Measurements from ENCODE around the gene GPR63. TPM values are rescaled to one million over a fixed set of nuclear protein-coding genes. Genes with fewer than 3 reads are reported as not detected.

GPR63 gene
- total and polyA plus RNA-seq, 2 of the 13 experiments (the other 11 are each of a cell fraction or from before 2014, with no cell fraction given), result 0.01 to 0.02 TPM

DNA sequence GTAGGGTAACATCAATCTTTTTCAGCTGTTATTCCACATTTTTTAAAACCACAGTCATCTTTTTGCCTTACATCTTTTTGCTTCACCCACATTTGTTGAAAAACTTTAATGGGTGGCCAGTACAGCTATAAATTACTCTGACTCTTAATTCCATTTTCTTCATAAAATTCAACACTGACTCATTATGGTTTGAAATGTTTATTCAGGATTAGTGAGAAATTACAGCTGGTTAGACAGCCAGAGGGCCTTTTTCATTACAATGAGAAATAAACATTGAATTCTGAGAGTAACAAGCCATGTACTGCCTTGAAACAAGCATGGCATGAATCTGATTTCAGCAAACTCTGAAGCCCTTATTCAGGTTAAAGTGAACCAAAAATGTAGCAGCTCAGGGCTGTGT is 40.9 kb upstream of the GPR63 start:
- in situ Hi-C loops (cut with HindIII; ENCODE audit: extremely low pct_ligation_motif_present, low pct_unique_long_range_greater_than_20kb) (no loop called here), intact Hi-C loops (cut with micrococcal nuclease; ENCODE audit: unreplicated experiment) (no loop called here)
- FAIRE-seq (no peak), DNase-seq (ENCODE audit: low spot score) (no peak), ATAC-seq (no peak)
- H3K4me1 ChIP-seq (ENCODE audit: insufficient read depth, low read length), result no peaks in the 10 kb centered on the region
- ChIA-PET POLR2A (no interaction called here), CTCF (ENCODE audit: low intra/inter-chr PET ratio, low total read pairs) (no interaction called here)
- no peaks in the 10 kb centered on the region for H3K79me2 ChIP-seq (ENCODE audit: insufficient read depth, low read length)
- H3K4me3 ChIP-seq (replicated peaks in 1 of 3; ENCODE audit: insufficient read depth in 1 of 3, low read depth in 2 of 3, low read length in 3 of 3), result no peak overlapping the region
- BruUV-seq (replicated peaks), result no TSS peak
- no peak overlapping the region for H3K9ac ChIP-seq (ENCODE audit: insufficient read depth, low read depth, low read length)
- TF ChIP-seq ZMAT3 (CRISPR knock-in tag; conservative IDR thresholded peaks at IDR 0.05) (no peak), ZNF7 (CRISPR knock-in tag; IDR thresholded peaks at IDR 0.05) (no peak), NFYC (CRISPR knock-in tag; IDR thresholded peaks at IDR 0.05) (no peak), BORCS8-MEF2B (CRISPR knock-in tag; IDR thresholded peaks at IDR 0.05) (no peak), RCOR2 (CRISPR knock-in tag; IDR thresholded peaks at IDR 0.05) (no peak), ZNF552 (CRISPR knock-in tag; IDR thresholded peaks at IDR 0.05; ENCODE audit: borderline replicate concordance) (no peak), RAD21 (CRISPR knock-in tag; IDR thresholded peaks at IDR 0.05) (no peak), ZNF317 (CRISPR knock-in tag; IDR thresholded peaks at IDR 0.05) (no peak), SYNCRIP (IDR thresholded peaks at IDR 0.05; ENCODE audit: insufficient read depth, low read depth, low read length) (no peak), ZNF20 (CRISPR knock-in tag; IDR thresholded peaks at IDR 0.05) (no peak), ZSCAN12 (CRISPR knock-in tag; IDR thresholded peaks at IDR 0.05) (no peak), XBP1 (CRISPR knock-in tag; IDR thresholded peaks at IDR 0.05) (no peak)
- TF ChIP-seq, protein P1, sequence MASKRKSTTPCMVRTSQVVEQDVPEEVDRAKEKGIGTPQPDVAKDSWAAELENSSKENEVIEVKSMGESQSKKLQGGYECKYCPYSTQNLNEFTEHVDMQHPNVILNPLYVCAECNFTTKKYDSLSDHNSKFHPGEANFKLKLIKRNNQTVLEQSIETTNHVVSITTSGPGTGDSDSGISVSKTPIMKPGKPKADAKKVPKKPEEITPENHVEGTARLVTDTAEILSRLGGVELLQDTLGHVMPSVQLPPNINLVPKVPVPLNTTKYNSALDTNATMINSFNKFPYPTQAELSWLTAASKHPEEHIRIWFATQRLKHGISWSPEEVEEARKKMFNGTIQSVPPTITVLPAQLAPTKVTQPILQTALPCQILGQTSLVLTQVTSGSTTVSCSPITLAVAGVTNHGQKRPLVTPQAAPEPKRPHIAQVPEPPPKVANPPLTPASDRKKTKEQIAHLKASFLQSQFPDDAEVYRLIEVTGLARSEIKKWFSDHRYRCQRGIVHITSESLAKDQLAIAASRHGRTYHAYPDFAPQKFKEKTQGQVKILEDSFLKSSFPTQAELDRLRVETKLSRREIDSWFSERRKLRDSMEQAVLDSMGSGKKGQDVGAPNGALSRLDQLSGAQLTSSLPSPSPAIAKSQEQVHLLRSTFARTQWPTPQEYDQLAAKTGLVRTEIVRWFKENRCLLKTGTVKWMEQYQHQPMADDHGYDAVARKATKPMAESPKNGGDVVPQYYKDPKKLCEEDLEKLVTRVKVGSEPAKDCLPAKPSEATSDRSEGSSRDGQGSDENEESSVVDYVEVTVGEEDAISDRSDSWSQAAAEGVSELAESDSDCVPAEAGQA (IDR thresholded peaks at IDR 0.05; ENCODE audit: low read depth), result no peak
- TF ChIP-seq, protein P1 (CRISPR knock-in tag; IDR thresholded peaks at IDR 0.05; ENCODE audit: borderline replicate concordance), result no peak
- TF ChIP-seq, protein P2, sequence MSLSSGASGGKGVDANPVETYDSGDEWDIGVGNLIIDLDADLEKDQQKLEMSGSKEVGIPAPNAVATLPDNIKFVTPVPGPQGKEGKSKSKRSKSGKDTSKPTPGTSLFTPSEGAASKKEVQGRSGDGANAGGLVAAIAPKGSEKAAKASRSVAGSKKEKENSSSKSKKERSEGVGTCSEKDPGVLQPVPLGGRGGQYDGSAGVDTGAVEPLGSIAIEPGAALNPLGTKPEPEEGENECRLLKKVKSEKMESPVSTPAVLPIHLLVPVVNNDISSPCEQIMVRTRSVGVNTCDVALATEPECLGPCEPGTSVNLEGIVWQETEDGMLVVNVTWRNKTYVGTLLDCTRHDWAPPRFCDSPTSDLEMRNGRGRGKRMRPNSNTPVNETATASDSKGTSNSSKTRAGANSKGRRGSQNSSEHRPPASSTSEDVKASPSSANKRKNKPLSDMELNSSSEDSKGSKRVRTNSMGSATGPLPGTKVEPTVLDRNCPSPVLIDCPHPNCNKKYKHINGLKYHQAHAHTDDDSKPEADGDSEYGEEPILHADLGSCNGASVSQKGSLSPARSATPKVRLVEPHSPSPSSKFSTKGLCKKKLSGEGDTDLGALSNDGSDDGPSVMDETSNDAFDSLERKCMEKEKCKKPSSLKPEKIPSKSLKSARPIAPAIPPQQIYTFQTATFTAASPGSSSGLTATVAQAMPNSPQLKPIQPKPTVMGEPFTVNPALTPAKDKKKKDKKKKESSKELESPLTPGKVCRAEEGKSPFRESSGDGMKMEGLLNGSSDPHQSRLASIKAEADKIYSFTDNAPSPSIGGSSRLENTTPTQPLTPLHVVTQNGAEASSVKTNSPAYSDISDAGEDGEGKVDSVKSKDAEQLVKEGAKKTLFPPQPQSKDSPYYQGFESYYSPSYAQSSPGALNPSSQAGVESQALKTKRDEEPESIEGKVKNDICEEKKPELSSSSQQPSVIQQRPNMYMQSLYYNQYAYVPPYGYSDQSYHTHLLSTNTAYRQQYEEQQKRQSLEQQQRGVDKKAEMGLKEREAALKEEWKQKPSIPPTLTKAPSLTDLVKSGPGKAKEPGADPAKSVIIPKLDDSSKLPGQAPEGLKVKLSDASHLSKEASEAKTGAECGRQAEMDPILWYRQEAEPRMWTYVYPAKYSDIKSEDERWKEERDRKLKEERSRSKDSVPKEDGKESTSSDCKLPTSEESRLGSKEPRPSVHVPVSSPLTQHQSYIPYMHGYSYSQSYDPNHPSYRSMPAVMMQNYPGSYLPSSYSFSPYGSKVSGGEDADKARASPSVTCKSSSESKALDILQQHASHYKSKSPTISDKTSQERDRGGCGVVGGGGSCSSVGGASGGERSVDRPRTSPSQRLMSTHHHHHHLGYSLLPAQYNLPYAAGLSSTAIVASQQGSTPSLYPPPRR (CRISPR knock-in tag; IDR thresholded peaks at IDR 0.05; ENCODE audit: borderline replicate concordance), result no peak
- TF ChIP-seq, protein P3, sequence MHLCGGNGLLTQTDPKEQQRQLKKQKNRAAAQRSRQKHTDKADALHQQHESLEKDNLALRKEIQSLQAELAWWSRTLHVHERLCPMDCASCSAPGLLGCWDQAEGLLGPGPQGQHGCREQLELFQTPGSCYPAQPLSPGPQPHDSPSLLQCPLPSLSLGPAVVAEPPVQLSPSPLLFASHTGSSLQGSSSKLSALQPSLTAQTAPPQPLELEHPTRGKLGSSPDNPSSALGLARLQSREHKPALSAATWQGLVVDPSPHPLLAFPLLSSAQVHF (CRISPR knock-in tag; IDR thresholded peaks at IDR 0.05), result no peak
- H3K4me2 ChIP-seq (ENCODE audit: low read depth, low read length), result no peak overlapping the region
- no peak overlapping the region for H3K27ac ChIP-seq (ENCODE audit: extremely low read length, insufficient read depth, low read length)
- H3K9me3 ChIP-seq (ENCODE audit: low read length), result no peaks in the 10 kb centered on the region
- H3K27me3 ChIP-seq (ENCODE audit: control insufficient read depth in 1 of 2, insufficient read depth in 2 of 2, low read length in 2 of 2), result peaks cover 0 to 9% of the 10 kb centered on the region in 2 experiments; a peak in 1 of 5 replicates
- H4K20me1 ChIP-seq (ENCODE audit: insufficient read depth, low read length), result no peaks in the 10 kb centered on the region
- no peak overlapping the region for H2AFZ ChIP-seq (ENCODE audit: low read length)
- no peaks in the 10 kb centered on the region for H3K36me3 ChIP-seq (replicated peaks in 1 of 2; ENCODE audit: control insufficient read depth in 1 of 2, insufficient read depth in 2 of 2, low read length in 2 of 2)
